C4-2B (cell line): ENCODE measurements around the gene CA11.
A peak's percentile ranks its signal among the peaks of the same experiment; 100 is the strongest.

Experiments used
- H3K27ac ChIP-seq: fragments of 450-650 bp; 2 replicates; pipeline ENCODE4 v1.5.1; 2017
- ZFX ChIP-seq: fragments of 450-650 bp; IDR thresholded peaks from 2 replicates; pipeline ENCODE4 v1.6.1; 2017
- TF ChIP-seq, protein P1 (sequence below): fragments of 450-650 bp; conservative IDR thresholded peaks from 2 replicates; pipeline ENCODE4 v1.5.1; 2017; ENCODE audit warnings: mild to moderate bottlenecking

Gene CA11

DNA sequence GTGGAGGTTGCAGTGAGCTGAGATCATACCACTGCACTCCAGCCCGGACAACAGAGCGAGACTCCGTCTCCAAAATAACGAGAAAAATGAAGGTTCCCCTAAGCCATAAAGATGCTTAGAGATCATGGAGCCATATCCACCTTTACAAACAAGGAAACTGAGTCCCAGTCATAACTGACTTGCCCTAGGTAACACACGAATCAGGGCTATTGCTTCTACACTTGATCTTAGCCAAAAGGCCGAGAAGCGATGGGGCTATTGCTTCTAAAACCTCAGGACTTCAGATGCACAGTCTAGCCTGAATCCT is 12.0 kb downstream of the CA11 start:
- TF ChIP-seq, protein P1, sequence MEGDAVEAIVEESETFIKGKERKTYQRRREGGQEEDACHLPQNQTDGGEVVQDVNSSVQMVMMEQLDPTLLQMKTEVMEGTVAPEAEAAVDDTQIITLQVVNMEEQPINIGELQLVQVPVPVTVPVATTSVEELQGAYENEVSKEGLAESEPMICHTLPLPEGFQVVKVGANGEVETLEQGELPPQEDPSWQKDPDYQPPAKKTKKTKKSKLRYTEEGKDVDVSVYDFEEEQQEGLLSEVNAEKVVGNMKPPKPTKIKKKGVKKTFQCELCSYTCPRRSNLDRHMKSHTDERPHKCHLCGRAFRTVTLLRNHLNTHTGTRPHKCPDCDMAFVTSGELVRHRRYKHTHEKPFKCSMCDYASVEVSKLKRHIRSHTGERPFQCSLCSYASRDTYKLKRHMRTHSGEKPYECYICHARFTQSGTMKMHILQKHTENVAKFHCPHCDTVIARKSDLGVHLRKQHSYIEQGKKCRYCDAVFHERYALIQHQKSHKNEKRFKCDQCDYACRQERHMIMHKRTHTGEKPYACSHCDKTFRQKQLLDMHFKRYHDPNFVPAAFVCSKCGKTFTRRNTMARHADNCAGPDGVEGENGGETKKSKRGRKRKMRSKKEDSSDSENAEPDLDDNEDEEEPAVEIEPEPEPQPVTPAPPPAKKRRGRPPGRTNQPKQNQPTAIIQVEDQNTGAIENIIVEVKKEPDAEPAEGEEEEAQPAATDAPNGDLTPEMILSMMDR = no peak
- no peak for TF ChIP-seq ZFX
- peak overlapping the region; percentile 92 for H3K27ac ChIP-seq

DNA sequence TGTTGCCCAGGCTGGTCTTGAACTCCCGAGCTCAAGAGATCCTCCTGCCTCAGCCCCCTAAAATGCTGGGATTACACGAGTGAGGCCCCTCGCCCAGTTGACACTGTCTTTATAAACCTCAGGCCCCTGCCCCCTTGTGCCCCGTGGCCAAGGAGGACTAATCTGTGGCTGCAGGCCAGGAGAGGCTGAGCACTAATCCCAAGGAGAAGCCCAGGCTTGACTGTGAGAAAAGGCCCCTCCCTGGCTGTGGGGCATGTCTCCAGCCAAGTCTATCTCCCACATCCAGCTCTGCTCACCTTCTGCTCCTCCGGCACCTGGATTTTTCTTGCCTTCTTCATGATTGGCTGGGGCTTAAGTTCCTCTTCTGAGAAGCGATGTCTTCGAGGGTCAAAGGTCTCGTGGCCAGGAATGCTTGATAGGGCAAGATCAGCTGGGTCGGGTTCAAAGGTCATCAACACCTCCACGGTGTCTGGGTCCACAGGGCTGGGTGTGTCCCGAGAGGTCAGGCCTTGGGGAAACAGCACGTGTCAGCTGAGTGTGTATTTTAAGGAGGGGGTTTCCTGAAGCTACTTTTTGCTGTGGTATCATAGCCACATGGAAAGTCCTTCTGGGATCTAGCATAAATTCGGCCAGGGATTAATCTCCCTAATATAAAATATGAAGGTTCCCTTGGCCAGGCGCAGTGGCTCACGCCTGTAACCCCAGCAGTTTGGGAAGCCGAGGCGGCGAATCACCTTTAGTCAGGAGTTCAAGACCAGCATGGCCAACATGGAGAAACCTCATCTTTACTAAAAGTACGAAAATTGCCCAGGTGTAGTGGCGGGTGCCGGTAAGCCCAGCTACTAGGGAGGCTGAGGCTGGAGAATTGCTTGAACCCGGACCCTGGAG is 12.6 kb downstream of the CA11 start:
- TF ChIP-seq ZFX = no peak
- TF ChIP-seq, protein P1 = no peak
- H3K27ac ChIP-seq = peak overlapping the region; percentile 92

DNA sequence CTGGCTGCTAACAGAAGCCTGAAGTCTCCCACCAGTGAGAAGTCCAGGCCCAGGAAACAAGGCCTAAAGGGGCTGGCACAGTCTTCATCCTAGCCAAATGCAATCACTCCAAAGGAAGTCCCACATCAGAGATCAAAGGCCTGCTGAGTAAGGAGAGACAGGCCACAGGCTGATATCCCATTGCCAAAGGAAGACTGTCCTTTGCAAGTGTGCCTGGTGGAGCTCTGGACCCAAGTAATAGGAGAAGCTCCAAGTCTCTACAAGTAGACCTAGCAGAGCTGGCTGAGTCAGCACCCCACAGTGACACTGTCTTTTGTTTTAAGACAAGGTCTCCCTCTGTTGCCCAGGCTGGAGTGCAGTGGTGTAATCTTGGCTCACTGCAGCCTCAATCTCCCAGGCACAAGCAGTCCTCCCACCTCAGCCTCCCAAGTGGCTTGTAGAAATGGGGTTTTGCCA is 13.3 kb downstream of the CA11 start:
- peak overlapping the region; percentile 92 for H3K27ac ChIP-seq
- TF ChIP-seq, protein P1 = no peak
- TF ChIP-seq ZFX = no peak

DNA sequence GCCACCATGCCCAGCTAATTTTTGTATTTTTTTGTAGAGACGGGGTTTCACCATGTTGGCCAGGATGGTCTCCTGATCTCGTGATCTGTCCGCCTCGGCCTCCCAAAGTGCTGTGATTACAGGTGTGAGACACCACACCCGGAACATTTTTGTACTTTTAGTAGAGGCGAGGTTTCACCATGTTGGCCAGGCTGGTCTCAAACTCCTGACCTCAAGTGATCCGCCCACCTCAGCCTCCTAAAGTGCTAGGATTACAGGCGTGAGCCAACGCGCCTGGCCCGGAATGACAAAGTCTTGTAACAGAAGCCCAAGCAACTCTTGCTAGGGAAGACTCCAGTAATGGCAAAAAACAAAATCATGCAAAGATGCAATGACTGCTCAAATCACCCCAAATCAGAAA is 13.7 kb downstream of the CA11 start:
- H3K27ac ChIP-seq = peak overlapping the region; percentile 92

DNA sequence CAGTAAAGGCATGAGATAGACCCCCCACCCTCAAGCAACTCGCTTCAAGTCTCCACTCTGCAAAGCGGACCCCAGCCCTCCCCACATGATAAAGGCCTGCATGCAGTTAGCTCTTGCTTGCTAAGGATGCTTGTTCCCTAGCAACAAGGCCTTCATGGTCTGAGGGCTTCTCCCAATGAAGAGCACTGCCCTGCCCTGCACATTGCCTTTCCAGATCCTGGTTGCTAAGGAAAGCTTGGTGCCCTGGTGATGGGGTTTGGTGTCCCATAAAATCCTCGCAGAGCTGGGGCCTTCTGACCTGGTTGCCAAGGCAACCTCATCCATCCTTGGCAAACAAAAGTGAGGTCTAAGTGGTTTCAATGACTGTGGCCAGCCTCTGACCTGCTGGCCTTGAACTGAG is 14.8 kb downstream of the CA11 start:
- H3K27ac ChIP-seq = peak overlapping the region; percentile 93
- TF ChIP-seq, protein P1 = no peak
- no peak for TF ChIP-seq ZFX

DNA sequence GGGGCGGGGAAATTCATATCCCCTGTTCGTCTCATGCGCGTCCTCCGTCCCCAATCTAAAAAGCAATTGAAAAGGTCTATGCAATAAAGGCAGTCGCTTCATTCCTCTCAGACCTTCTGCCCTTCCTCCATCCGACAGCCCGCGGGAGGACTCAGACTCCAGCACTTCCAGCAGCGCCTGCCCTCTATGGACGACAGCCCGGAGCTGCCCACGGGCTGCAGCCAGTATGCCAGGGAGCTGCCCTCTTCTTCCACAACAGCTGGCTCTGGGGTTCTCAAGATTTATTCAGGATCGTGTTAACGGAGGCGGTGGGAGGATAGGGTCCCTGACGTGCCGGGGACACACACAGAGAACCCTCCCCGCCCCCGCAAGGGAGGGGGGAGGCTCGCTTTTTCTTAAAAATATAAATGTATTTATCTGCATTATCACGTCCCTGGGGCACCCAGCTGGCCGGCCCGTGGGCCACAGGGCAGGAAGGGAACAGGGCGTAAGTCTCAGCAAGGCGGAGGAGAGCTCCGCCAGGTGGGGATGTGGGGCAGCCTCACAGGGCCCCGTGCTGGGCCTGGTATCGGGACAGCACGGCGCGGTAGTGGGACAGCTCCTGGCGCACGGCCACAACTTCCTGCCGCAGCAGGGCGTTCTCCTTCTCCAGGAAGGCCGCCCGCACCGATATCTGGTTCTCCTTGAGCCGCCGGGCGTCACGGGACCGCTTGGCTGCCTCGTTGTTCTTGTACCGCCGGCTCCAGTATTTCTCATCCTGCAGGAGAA is 15.5 kb downstream of the CA11 start:
- peak overlapping the region; percentile 93 for H3K27ac ChIP-seq
- no peak for TF ChIP-seq ZFX
- TF ChIP-seq, protein P1 = peak; percentile 45; the same call in 1 of the 2 replicates

DNA sequence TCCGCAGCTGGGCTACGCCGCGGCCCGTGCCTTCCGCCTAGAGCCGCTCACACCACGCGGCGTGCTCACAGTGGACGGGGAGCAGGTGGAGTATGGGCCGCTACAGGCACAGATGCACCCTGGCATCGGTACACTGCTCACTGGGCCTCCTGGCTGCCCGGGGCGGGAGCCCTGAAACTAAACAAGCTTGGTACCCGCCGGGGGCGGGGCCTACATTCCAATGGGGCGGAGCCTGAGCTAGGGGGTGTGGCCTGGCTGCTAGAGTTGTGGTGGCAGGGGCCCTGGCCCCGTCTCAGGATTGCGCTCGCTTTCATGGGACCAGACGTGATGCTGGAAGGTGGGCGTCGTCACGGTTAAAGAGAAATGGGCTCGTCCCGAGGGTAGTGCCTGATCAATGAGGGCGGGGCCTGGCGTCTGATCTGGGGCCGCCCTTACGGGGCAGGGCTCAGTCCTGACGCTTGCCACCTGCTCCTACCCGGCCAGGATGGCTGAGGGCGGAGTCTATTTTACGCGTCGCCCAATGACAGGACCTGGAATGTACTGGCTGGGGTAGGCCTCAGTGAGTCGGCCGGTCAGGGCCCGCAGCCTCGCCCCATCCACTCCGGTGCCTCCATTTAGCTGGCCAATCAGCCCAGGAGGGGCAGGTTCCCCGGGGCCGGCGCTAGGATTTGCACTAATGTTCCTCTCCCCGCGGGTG is 16.2 kb downstream of the CA11 start:
- peak overlapping the region; percentile 93 for H3K27ac ChIP-seq
- TF ChIP-seq, protein P1 = no peak
- TF ChIP-seq ZFX = no peak
